Stomach (tissue), 9 donors: ENCODE results near the gene HLA-E. TPM values are rescaled to one million over a fixed set of nuclear protein-coding genes. Genes with fewer than 3 reads are reported as not detected.
"Not testable (repeated sequence)": the region's sequence is repeated elsewhere in the genome, so short reads cannot be mapped to it uniquely, and the experiment has no call there.

Experiments
- DNase-seq, 2 donors: peaks; one replicate each; pipeline versions ENCODE4 v3.0.0 to v3.0.0-alpha.2; 2013 to 2019
- H3K27ac ChIP-seq, 5 donors: fragments of 200-600 bp in 4 of 5; sonication (generic) in 4 of 5; one replicate each; pipeline ENCODE4 v1.5.1; 2013 to 2019; ENCODE audit warnings: mild to moderate bottlenecking in 1 of 5, moderate library complexity in 1 of 5
- H3K27me3 ChIP-seq, 3 donors: fragments of 200-600 bp; sonication (generic); one replicate each; pipeline ENCODE4 v1.5.1; 2017 to 2019; ENCODE audit warnings: mixed run types in 1 of 3
- H3K36me3 ChIP-seq, 4 donors: fragments of 200-600 bp; sonication (generic); 1 replicate in 3 of 4; 2 replicates in 1 of 4; pipeline ENCODE4 v1.5.1; 2016 to 2019
- H3K4me1 ChIP-seq, 4 donors: fragments of 200-600 bp; sonication (generic); one replicate each; pipeline ENCODE4 v1.5.1; 2016 to 2019
- H3K4me3 ChIP-seq, 4 donors: fragments of 200-600 bp; sonication (generic) in 3 of 4; one replicate each; pipeline ENCODE4 v1.5.1; 2016 to 2019; ENCODE audit warnings: mild to moderate bottlenecking in 1 of 4
- H3K9me3 ChIP-seq, 4 donors: fragments of 200-600 bp; sonication (generic); one replicate each; pipeline ENCODE4 v1.5.1; 2016 to 2019
- CTCF ChIP-seq, 7 experiments: fragments of 450-650 bp in 4 of 7; fragments of 200-600 bp in 3 of 7; sonication (generic) in 3 of 7; IDR thresholded peaks; one replicate each; pipeline ENCODE4 v1.5.1; 2016 to 2019; ENCODE audit warnings: antibody characterized with exemption in 7 of 7, control low read depth in 2 of 7, mild to moderate bottlenecking in 1 of 7
- EP300 ChIP-seq: sonication (generic); formaldehyde crosslinking; IDR thresholded peaks from one replicate; pipeline ENCODE4 v1.6.1; 2017; ENCODE audit warnings: antibody characterized with exemption
- POLR2A ChIP-seq, 4 donors: fragments of 450-650 bp; IDR thresholded peaks; one replicate each; pipeline ENCODE4 v1.6.1; 2016; ENCODE audit warnings: antibody characterized with exemption in 4 of 4, control low read depth in 2 of 4, mild to moderate bottlenecking in 1 of 4, moderate library complexity in 1 of 4
- POLR2AphosphoS5 ChIP-seq, 3 donors: sonication (generic); formaldehyde crosslinking; IDR thresholded peaks; one replicate each; pipeline ENCODE4 v1.6.1; 2016; ENCODE audit warnings: antibody characterized with exemption in 3 of 3
- WGBS, 5 donors: extraction: QIAGEN DNeasy Blood & Tissue Kit in 3 of 5; methylation state at CpG; one replicate each; pipeline versions ENCODE4 v1.1.5 to v1.1.7; 2013 to 2018; 5-methylcytosine and 5-hydroxymethylcytosine counted together
- intact Hi-C: fragments of 100-400 bp; cut with DNase I; formaldehyde crosslinking; loops from one replicate; pipeline ENCODE4 v1.15.1; 2023; ENCODE audit warnings: low total_unique reads
- polyA plus RNA-seq, 3 donors: library from polyadenylated mRNA; stranded (reverse); fragments of 200-250 nt; gene quantifications; one replicate each; pipeline ENCODE4 v1.2.3, GENCODE V29; 2013
- total RNA-seq, 5 donors: library from RNA; depleted of rRNA; stranded (reverse); fragments of >200 nt; gene quantifications; one replicate each; pipeline versions ENCODE4 v1.1.0 to v1.2.3, GENCODE V29; 2014 to 2016
- donor health status: healthy with polysubstance abuse.
- donor health status: Bipolar disorder and iron deficiency.
- donor health status: healthy.

HLA-E gene
- total and polyA plus RNA-seq, 8 donors, result 120 to 566 (median 245) TPM

- intact Hi-C loops, result no loop called here
- TF ChIP-seq EP300 (no peak), CTCF (IDR thresholded peaks at IDR 0.05) (no peak), POLR2AphosphoS5 (IDR thresholded peaks at IDR 0.05) (no peak), POLR2A (IDR thresholded peaks at IDR 0.05) (no peak)
- Histone ChIP-seq H3K27ac (peak overlapping the region in 4 of 5 donors; percentile 33 to 72 (median 44)), H3K4me1 (peaks cover 15 to 64% (median 25%) of the 10 kb centered on the region in 4 donors), H3K27me3 (no peaks in the 10 kb centered on the region), H3K9me3 (no peaks in the 10 kb centered on the region), H3K4me3 (no peak overlapping the region), H3K36me3 (peaks cover 21 to 35% (median 34%) of the 10 kb centered on the region in 4 donors)
- no peak for DNase-seq
- WGBS, 5 donors, result 75 to 94% (median 90%) methylated on average over 4 of the region's 4 CpGs
Measured at GRCh38 chr6:30495993-30496392, 6.7 kb downstream of the HLA-E start.

- H3K4me3 ChIP-seq, H3K9me3 ChIP-seq, H3K27me3 ChIP-seq, DNase-seq, intact Hi-C loops: not testable (repeated sequence)
- peak overlapping the region in 1 of 5 donors; percentile 72 for H3K27ac ChIP-seq
- peaks cover 8 to 52% (median 13%) of the 10 kb centered on the region in 4 donors for H3K4me1 ChIP-seq
- WGBS, 5 donors, result 92 to 98% (median 96%) methylated on average over 5 of the region's 5 CpGs
- peaks cover 9 to 22% (median 22%) of the 10 kb centered on the region in 4 donors for H3K36me3 ChIP-seq
Measured at GRCh38 chr6:30497261-30497599, 7.9 kb downstream of the HLA-E start.

GRCh38 chr6:30497714-30498113, 8.4 kb downstream of the HLA-E start:
- WGBS, 5 donors, result 81 to 88% (median 83%) methylated on average over 3 of the region's 3 CpGs
- H3K4me3 ChIP-seq, result no peak overlapping the region
- no peaks in the 10 kb centered on the region for H3K9me3 ChIP-seq
- no peak overlapping the region for H3K27ac ChIP-seq
- peaks cover 4 to 17% (median 17%) of the 10 kb centered on the region in 4 donors for H3K36me3 ChIP-seq
- no peak for TF ChIP-seq POLR2AphosphoS5 (IDR thresholded peaks at IDR 0.05)
- TF ChIP-seq EP300, result no peak
- TF ChIP-seq POLR2A (IDR thresholded peaks at IDR 0.05), result no peak
- no peaks in the 10 kb centered on the region for H3K27me3 ChIP-seq
- peaks cover 3 to 47% (median 11%) of the 10 kb centered on the region in 4 donors for H3K4me1 ChIP-seq
- intact Hi-C loops, result no loop called here
- no peak for DNase-seq

GRCh38 chr6:30498705-30499104, 9.4 kb downstream of the HLA-E start:
- H3K27me3 ChIP-seq, H3K36me3 ChIP-seq, H3K27ac ChIP-seq, intact Hi-C loops, H3K4me3 ChIP-seq, DNase-seq, H3K9me3 ChIP-seq: not testable (repeated sequence)
- H3K4me1 ChIP-seq, result peaks cover 0 to 38% (median 6%) of the 10 kb centered on the region in 4 donors
- WGBS, 5 donors, result 92 to 97% (median 95%) methylated on average over 15 to 37 of the region's 37 CpGs

- WGBS, 5 donors, result 53 to 71% (median 60%) methylated on average over 10 of the region's 10 CpGs
- no peak for DNase-seq
- no peak for TF ChIP-seq CTCF (IDR thresholded peaks at IDR 0.05)
- TF ChIP-seq POLR2AphosphoS5 (IDR thresholded peaks at IDR 0.05), result no peak
- TF ChIP-seq POLR2A (IDR thresholded peaks at IDR 0.05), result no peak
- TF ChIP-seq EP300, result no peak
Measured at GRCh38 chr6:30500421-30501355, 11.4 kb downstream of the HLA-E start.

More at GRCh38 chr6:30500421-30501355, 11.4 kb downstream of the HLA-E start:
- Histone ChIP-seq H3K36me3 (no peaks in the 10 kb centered on the region), H3K27me3 (no peaks in the 10 kb centered on the region), H3K4me1 (peaks cover 0 to 18% (median under 1%) of the 10 kb centered on the region in 4 donors), H3K27ac (peak overlapping the region in 4 of 5 donors; percentile 22 to 70 (median 25)), H3K4me3 (no peak overlapping the region), H3K9me3 (no peaks in the 10 kb centered on the region)
- intact Hi-C loops, result no loop called here
